GM10847 (cell line): ENCODE results near the gene ANKS1A.

ENCODE experiments used
- POLR2A ChIP-seq: IDR thresholded peaks from 2 replicates; pipeline ENCODE4 v1.6.1; 2011; ENCODE audit not compliant: insufficient read length; ENCODE audit errors: extremely low read depth

ANKS1A gene, protein sequence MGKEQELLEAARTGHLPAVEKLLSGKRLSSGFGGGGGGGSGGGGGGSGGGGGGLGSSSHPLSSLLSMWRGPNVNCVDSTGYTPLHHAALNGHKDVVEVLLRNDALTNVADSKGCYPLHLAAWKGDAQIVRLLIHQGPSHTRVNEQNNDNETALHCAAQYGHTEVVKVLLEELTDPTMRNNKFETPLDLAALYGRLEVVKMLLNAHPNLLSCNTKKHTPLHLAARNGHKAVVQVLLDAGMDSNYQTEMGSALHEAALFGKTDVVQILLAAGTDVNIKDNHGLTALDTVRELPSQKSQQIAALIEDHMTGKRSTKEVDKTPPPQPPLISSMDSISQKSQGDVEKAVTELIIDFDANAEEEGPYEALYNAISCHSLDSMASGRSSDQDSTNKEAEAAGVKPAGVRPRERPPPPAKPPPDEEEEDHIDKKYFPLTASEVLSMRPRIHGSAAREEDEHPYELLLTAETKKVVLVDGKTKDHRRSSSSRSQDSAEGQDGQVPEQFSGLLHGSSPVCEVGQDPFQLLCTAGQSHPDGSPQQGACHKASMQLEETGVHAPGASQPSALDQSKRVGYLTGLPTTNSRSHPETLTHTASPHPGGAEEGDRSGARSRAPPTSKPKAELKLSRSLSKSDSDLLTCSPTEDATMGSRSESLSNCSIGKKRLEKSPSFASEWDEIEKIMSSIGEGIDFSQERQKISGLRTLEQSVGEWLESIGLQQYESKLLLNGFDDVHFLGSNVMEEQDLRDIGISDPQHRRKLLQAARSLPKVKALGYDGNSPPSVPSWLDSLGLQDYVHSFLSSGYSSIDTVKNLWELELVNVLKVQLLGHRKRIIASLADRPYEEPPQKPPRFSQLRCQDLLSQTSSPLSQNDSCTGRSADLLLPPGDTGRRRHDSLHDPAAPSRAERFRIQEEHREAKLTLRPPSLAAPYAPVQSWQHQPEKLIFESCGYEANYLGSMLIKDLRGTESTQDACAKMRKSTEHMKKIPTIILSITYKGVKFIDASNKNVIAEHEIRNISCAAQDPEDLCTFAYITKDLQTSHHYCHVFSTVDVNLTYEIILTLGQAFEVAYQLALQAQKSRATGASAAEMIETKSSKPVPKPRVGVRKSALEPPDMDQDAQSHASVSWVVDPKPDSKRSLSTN

DNA sequence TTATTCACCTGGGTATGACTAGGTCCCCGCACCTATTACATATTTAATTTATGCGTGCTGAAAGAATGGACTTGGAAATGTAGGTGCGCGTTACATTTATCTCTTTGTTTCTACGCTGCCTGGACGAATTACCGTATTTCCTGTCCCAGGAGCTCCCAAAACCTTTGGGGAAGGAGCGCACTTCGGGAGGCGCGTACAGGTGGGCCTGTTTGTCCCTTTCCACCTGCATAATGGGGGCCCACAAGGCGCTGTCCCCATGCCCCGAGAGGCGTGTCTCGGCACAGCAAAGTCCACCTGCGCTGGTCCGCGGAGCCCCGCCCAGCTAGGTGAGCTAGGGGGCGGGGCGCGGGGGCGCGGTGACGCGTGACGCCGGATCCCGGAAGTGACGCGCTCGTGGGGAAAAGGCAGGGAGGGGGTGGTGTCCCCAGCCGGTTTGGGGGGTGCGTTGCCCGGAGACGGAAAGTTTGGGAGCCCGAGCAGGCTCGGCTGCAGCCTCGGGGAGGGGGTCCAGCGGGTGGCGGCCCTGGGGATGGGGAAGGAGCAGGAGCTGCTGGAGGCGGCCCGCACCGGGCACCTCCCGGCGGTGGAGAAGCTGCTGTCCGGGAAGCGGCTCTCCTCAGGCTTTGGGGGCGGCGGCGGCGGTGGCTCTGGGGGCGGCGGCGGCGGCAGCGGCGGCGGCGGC is at the start of gene ANKS1A:
Gene ANKS1A (plus strand): TSS at position 382 of the 682 bp plus-strand sequence. CDS start 148 bp downstream, at position 530.
- peak; percentile 31 for TF ChIP-seq POLR2A

DNA sequence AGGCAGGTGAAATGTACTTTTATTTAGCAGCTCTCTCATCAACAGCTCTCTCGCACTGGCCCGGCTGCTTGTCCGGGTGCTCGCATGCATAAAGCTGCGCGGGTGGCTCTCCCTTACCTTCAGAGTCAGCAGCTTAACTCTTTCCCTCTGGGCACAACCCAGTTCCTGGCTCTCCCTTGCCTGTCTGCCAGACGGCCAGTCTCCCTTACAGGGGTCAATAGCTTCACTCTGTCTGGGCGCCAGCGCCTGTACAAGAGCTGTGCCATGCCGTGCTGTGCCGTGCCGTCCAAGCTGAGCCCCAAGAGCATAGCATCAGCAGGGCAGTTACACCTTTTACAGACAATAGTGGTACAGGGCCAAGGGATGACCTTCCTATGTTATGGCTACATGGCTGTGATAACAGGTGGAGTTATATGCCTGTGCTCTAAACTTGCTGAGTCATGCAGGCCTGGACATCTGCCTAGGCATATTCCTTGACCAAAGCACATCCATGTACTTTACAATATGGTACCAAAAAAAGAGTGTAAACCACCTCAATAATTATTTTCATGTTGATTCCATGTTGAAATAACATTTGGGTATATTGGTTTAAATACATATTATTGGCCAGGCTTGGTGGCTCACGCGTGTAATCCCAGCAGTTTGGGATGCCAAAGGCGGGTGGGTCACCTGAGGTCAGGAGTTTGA is 49.2 kb upstream of the ANKS1A start:
- no peak for TF ChIP-seq POLR2A

DNA sequence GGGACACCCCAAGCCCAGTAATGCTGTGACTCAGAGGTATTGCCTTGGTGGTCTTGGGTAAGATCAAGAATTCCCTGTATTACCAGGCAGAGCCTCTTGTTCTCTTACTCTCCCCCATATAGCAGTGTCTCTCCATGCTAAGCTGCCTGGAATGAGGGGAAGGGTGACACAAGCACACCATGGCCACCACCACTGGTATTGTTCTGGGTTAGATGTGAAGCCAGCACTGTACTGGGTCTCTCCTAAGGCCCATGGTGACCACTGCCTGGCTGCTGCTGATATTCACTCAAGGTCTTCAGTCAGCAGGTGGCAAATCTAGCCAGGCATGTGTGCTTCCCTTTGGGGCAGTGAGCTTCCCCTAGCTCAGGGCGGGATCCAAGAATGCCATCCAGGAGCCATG is 37.7 kb upstream of the ANKS1A start:
- TF ChIP-seq POLR2A: no peak

DNA sequence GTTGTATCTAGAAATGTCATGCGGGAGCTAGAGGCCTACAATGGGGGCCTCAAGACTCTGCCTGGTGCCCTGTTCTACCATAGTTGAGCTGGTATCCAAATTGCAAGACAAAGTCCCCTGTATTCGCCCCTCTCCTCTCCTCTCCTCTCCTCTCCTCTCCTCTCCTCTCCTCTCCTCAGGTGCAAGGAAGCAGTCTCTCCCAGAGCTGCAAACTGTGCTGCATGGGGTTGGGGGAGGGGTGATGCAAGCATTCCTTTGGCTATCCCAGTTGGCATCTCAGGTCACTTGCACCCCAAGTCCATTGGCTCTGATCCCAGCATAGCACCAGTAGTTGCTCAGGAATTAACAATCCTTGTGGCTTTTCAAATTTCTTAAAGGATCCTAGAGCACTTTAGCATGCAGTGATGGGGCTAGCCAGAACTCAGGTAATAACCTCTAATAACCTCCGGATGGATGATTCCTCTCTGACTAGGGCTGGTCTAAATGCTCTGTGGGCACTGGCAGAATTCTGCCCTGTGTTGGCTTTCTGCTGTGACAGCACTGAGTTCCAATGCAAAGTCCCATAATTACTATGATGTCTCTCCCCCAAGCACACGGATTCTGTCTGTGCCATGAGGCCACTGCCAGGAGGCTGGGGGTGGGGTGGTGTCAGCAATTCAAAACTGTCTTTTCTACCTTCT is 36.5 kb upstream of the ANKS1A start:
- no peak for TF ChIP-seq POLR2A

DNA sequence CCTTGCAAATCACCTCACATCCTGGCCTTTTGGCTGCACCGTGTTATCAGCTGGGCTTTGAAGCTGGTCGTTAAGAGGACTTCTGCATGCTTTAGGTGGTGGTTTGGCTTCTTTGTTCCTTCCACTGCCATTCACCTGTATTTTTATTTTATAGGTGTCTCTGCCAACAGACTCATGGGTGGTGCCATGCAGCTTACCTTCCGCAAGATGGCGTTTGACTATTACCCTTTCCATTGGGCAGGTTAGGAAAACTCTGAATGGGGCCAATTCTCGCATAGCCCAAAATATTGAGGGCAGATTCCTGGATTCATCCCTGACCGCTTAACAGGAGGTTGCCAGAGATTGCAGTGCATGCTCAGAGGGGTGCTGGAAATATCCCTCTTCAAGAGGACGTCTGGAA is 33.6 kb upstream of the ANKS1A start:
- TF ChIP-seq POLR2A: no peak

DNA sequence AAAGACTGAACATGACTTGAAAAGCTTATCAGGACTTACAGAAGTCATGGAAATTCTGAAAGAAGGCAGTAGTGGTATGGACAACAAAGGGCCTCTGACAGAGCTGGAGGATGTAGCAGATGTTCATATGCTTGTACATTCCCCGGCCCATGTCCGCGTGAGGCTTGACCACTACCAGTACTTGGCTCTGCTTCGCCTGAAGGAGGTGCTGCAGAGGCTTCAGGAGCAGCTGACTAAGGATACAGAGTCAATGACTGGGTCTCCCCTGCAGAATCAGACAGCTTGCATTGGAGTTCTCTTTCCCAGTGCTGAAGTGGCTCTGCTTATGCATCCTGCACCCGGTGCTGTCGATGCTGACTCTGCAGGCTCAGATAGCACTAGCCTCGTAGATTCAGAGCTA is 30.4 kb upstream of the ANKS1A start:
- TF ChIP-seq POLR2A: no peak

DNA sequence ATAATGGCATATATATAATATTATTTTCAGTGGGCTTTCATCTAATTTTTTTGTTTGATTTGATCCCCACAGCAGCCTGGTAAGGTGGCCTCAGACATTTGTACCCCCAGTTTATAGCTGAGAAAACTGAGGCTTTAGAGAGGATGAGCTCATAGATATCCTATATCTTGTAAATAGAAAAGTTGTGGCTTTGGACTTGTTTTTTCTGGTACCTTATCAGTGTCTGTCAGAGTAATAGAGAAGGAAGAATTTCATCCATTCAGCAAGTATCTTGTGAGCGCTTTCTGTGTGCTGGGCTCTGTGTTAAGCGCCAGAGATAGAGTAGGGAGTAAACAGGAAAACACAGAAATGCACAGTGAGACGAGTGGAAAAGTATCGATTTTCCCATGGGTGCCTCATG is 29.1 kb upstream of the ANKS1A start:
- no peak for TF ChIP-seq POLR2A

DNA sequence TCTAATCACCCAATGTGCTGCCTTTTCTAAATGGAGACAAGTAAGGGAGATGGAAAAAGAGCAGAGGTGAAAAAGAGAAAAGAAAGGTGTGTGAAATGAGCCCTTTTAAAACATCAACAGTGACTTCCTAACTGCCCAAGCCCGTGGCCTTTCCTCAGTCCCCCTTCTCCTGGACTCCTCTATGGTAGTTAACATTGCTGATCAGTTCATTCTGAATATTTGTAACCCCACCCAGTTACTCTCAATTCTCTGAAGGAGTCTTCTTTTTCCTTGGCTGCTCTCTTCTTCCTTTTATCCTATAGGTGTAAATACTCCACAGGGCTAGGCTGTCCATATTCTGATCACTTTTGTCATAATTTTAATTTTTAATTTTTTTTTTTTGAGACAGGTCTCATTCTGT is 28.3 kb upstream of the ANKS1A start:
- no peak for TF ChIP-seq POLR2A

DNA sequence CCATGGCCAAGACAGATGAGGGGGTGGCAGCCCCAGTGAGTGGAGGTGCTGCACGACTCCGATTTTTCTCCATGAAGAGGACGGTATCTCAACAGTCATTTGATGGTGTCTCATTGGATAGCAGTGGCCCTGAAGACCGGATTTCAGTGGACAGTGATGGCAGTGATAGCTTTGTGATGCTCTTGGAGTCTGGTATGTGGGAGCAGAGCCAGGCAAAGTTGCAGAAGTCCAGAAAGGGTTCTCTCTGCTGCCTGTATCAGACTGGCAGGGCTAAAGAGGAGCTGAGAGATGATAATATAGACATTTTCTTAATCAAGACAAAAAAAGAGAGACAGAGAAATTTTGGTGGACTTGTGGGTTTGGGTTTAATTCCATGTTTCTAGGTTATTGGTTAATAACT is 25.0 kb upstream of the ANKS1A start:
- TF ChIP-seq POLR2A: no peak

DNA sequence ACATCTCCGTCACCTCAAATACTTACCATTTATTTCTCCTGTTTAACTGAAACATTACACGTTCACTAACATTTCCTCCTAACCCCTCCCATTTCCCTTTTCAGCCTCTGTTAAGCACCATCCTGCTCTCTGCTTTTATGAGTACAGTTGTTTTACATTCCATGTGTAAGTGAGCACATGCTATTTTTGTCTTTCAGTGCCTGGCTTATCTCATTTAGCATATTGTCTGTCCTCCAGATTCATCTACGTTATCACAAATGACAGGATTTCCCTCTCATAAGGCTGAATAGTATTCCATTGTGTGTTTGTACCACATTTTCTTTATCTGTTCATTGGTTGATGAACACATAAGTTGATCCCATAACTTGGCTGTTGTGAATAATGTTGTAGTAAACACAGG is 23.9 kb upstream of the ANKS1A start:
- no peak for TF ChIP-seq POLR2A

DNA sequence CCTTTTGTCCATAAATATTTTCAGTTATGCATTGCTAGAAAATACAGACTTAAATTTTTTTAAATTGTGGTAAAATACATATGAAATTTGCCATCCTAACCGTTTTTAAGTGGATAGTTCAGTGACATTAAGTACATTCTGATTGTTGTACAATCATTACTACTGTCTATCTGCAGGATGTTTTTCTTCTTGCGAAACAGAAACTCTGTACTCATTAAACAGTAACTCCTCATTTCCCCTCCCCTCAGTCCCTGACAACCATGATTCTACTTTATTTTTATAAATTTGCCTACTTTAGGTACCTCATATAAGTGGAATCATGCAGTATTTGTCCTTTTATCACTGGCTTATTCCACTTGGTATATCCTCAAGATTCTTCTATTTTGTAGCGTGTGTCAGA is 22.5 kb upstream of the ANKS1A start:
- no peak for TF ChIP-seq POLR2A

DNA sequence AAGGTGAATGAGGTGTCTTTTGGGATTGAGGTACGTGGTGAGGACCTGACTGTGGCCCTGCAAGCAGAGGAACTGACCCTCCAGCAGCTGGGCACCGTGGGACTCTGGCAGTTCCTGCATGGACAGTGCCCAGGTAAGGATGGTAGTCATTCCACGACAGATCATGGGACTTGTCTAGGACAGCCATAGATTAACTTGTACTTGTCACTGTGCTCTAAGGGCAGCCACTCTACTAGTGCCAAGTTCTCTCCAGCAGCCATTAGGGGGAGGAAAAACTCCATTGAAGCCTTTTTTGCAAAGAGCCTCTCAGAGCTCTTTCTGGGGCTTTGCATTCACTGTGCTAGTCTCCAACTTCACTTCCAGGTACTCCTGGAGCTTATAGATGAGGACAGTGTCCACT is 21.6 kb upstream of the ANKS1A start:
- TF ChIP-seq POLR2A: no peak

DNA sequence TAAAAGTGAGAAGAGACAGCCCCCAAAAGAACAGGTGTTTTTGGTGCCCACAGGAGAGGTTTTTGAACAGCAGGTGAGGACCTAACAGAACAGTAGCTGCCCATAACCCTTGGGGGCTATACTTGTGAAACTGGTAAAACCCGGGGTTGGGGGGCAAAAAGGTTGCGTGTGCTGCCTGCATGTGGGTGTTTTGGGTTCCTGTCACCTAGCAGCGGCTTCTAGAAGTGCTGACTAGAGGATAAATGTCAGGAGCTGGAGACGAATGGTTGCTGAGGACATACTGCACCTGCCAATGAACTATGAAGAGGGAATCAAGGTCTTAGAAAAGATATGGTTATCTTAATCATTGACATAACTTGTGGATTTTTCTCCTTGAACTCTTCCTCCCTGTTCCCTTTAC is 17.2 kb upstream of the ANKS1A start:
- no peak for TF ChIP-seq POLR2A

DNA sequence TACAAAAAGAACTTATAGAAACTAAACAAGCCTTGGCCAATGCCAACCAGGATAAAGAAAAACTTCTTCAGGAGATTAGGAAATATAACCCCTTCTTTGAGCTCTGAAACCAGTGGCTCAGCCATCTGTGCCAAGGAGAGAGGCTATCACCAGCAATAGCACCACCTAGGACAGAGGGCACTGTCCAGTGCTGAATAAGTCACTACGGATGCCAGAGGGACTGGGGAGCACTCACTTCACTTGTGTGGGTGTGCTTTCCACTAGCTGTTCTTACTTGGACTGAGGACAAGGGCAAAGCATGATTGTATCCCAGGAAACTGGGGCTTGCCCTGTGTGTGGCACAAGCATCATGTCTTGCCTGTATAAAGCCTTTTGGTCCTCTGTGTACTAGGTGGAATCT is 16.7 kb upstream of the ANKS1A start:
- no peak for TF ChIP-seq POLR2A
